Islet precursor cell (in vitro differentiated cells): ENCODE data around the gene DPCD.
"Not testable (repeated sequence)": the region's sequence is repeated elsewhere in the genome, so short reads cannot be mapped to it uniquely, and the experiment has no call there.

ENCODE experiments used
- DNase-seq: peaks from one replicate; pipeline ENCODE4 v3.0.0-alpha.2; 2018

Gene DPCD

GRCh38 chr10:101624526-101625102 is 36.5 kb downstream of the DPCD start:
- no peak for DNase-seq

DNA sequence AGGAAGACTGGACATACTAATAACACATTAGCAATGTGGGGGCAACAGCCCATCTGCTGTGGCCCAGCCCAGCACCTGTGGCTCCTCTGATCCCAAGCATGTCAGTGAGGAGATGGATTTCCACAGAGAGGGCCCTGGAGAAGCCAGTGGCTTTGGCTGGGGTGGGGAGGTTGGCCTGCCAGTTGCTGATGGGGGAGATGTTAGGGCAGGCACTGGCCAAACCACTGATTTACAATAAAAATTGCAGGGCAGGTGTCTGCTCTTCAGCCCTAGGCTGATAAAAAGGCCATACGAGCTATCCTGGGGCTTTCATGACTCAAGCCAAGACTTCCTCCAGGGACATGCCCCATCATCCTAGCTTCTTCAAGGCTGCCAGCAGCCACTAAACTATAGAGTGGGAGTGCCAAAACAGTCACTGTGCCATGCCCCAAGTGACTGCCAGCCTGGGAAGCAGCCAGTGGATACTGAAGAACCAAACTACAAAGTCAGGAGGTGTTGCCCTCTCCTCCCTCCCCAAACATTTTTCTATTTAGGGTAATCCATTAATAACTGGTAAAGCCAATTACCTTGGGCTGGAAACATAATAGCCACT is 37.8 kb downstream of the DPCD start:
- DNase-seq = no peak

GRCh38 chr10:101629837-101630632 is 41.9 kb downstream of the DPCD start:
- no peak for DNase-seq

- DNase-seq = peak; percentile 22
These were observed 42.5 kb downstream of the DPCD start for GRCh38 chr10:101630633-101630920.

DNA sequence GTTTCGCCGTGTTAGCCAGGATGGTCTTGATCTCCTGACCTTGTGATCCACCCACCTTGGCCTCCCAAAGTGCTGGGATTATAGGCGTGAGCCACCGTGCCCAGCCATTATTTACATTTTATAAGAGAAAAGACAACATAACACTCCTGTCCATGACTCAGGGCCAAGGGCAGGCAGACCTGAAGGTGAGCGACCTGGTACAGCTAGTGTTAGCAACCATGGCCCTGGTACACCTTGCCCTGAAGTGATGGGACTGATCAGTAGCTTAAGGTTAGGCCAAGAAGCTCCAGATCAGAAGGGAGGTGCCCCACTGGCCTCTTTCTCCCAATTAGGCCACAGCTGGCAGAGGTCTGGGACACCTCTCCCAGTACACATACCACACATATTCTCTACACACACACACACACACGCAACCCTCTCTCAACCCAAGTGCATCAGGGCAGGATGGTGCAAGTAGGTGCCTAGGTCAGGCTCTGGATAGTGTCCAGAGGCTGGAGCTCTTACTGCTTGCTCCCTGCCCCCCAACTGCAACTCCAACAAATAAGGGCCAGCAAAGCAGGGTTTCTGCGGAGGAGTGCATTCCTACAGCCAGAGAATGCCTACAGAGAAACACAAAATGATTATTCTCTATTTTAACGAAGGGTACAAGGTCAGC is 43.8 kb downstream of the DPCD start:
- DNase-seq = peak; percentile 41

- not testable (repeated sequence) for DNase-seq
These were observed 45.4 kb downstream of the DPCD start for GRCh38 chr10:101633510-101633909.

DNA sequence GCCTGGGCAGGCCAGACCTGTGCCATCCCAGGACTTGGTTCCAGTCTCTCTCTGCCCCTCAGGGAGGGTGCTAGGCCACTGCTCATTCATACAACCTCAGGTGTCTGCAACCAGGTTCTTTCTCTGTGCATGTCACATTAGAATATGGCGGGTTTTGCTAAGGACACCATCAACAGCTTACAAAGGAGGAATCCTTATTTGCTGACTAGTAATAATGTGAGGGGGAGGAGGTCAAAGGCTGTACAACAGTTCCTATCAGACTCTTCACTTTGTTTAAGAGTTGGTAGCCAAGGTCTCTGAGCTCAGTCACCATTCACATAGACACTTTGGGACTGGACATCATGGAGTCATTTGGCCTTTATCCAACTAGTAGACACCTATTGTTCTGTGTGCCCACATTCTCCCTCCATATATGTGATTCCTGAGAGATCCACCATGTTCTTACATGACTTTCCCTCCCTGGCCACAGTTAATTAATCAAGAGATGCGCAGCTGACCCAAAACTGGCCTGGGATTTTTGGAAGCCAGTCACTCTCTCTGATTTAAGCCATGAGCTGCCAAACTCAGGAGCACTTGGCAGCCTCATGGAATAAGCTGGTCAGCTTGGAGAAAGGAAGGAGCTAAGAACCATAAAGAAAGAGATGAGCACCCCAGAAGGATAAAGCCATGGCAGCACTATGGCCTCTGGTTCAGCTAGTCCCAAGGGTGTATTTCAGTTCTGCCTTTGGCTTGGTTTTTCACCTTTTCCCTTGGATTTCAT is 51.2 kb downstream of the DPCD start:
- no peak for DNase-seq

DNA sequence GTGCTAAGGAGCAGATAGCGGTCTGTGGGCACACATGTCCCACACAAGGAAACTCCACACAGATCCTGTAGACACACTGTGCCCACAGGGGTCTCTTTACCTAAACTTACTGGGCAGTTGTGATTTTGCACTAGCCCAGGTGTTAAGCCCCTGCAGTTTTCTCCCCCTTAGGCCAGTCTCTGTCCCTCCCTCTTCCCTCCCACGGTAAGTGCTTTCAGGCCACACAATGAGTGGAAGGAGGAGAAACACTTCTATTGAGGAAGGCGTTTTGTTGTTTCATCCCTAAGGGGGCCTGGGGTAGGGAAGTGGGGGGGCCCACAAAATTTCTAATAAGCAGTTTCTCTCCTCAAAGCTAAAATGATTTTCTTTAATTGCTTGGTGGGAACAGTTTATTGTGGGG is 55.4 kb downstream of the DPCD start:
- no peak for DNase-seq

DNA sequence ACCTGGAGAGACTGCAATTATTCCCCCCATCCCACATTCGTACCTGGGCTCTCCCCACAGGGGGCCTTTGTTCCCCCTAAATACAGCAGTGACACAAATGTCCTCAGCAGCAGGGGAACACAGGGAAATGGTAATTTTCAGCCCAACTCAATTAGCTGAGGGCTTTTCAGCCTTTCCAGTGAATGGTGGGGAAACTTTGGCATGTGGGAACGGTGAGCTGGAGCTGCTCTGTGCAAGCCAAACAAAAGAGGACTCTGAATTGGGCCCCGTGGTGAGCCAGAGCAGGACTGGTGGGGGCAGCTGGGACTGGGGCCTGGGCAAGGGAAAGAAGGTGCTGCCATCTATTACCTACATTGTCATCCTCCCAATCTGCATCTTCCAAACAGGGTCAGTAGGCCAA is 55.9 kb downstream of the DPCD start:
- DNase-seq = no peak

GRCh38 chr10:101645659-101646058 is 57.5 kb downstream of the DPCD start:
- no peak for DNase-seq

DNA sequence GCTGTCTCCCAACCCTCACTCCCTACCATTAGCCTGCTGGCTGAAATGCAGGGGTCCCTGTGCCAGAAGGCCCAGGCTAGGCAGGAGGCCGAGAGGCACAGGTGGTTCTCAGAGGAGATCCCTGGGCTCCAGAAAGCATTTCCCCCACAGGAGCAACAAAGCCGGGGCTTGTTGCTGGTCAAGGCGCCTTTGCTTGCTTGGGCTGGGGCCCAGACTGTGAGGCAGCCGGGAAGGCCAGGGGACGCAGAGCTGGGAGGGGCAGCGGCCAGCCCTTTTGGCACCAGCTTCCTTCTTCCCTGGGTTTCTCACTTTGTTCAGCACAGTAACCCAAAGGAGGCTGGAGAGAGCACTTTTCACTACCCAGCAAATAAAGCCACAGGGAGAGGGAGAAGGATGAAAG is 58.2 kb downstream of the DPCD start:
- DNase-seq = no peak

DNA sequence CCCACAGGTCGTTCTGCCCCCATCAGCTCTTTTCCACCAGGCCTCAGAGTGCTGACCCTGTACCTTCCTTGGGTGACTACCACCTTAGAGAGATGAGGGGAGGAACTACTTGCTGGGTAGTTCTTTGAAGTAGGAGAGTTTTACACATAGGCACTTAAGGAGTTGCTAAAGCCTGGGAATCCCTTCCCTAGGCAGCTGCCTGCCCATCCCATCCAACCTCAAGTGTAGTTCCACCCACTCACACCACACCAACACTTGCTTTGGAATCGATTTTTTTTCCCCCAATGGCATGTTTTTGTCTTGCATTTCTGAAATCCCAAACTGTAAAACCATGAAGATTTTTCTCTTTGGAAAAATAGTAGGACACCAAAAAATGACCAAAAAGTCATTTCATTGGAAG is 59.1 kb downstream of the DPCD start:
- DNase-seq = no peak

- DNase-seq = no peak
These were observed 61.5 kb downstream of the DPCD start for GRCh38 chr10:101649525-101650085.

GRCh38 chr10:101650863-101651262 is 62.7 kb downstream of the DPCD start:
- DNase-seq = no peak

GRCh38 chr10:101651336-101651735 is 63.2 kb downstream of the DPCD start:
- DNase-seq = no peak

DNA sequence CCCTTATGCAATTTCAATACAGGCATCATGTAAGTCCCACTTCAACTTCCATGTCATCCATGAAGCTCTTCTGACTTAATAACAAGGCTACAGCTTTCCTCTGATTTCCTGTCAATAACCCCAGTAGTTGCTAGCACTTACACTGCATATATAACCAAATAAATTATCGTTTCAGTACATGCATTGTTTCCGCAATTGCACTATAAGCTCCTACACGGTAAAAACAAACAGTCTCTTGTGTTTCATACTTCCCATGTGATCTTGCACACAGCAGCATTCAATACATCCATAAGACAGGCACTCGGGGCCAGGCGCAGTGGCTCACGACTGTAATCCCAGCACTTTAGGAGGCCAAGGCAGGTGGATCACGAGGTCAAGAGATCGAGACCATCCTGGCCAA is 65.4 kb downstream of the DPCD start:
- DNase-seq = no peak

GRCh38 chr10:101655570-101655969 is 67.4 kb downstream of the DPCD start:
- no peak for DNase-seq

DNA sequence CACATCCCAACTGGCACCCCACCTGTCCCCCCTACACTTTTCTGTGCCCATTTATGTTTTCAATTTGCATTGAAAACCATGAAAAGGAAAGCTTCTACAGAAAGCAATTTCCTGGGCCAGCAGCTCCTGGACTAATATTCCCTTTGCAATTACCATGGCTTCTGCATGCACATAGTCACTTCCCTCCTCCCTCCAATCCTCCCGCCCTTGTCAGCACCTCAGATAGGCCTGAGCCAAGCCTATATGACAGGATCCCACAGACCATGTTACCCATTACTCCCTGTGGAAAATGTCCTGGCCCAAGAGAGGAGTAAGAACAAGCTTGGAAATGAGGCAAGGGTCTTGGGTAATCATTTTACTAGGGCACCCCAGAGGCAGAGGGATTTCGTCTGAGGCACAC is 68.8 kb downstream of the DPCD start:
- no peak for DNase-seq

DNA sequence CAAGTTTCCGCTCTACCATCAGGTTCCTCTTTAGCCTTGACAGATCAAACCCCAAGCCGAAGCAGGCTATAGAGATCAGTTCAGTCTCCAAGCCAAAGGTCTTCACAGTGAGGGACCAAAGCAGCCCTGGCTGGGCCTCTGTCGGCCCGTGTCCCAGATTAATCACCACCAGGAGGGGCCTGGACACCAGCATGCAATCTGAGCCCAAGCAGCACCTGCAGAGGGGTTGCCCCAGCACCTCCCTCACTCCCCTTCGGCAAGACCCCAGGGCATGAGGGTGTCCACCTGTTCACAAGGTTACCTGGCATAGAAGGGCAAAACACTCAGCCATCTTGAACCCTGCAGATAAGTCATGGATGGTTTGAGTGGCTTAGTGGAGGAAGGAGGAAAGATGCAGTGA is 70.9 kb downstream of the DPCD start:
- DNase-seq = no peak
